Transverse colon (tissue), 4 donors: ENCODE data around the gene ELK3.

ENCODE experiments used
- POLR2A ChIP-seq: fragments of 450-650 bp; IDR thresholded peaks from one replicate; pipeline ENCODE4 v1.6.1; 2016; ENCODE audit warnings: antibody characterized with exemption, mild to moderate bottlenecking, moderate library complexity
- POLR2AphosphoS5 ChIP-seq, 3 donors: sonication (generic); formaldehyde crosslinking; IDR thresholded peaks; one replicate each; pipeline ENCODE4 v1.6.1; 2016; ENCODE audit warnings: antibody characterized with exemption in 3 of 3
- TF ChIP-seq, protein P1 (sequence below), 5 experiments: fragments of 200-600 bp in 3 of 5; fragments of 450-650 bp in 2 of 5; sonication (generic) in 3 of 5; IDR thresholded peaks; 1 replicate in 2 of 5; 2 replicates in 3 of 5; pipeline ENCODE4 v1.5.1; 2016 to 2017; ENCODE audit warnings: antibody characterized with exemption in 5 of 5, inconsistent platforms in 3 of 5, mild to moderate bottlenecking in 2 of 5, moderate library complexity in 1 of 5

DNA sequence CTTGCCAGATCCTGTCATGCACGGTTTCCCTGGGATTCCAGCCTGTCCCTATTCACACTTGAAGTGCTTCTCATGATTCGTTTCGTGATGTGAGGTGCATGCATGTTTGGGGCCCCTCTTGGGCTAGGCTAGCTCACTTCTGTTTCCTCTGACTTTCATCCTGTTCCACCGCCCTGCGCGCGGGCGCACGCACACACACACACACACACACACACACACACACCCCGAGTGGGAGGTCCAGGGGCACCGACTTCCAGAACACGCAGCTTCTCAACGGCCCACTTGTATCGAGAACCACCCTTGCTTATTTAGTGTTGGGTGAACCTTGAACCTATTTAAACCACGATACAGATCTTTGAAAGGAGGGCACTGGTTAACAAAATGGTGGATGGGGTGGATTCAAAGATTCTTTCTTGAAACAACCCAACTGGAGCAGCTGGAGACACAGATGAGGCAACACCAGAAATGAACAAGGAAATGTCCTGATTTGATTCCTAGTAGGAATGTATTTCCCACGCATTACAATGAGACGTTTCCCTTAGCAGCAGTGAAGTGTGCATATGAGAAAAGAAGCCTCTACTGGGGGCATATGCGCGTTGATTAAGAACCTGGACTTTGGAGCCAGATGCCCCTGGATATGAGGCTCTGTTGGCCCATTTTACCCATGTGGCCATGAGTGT lies 16.3 kb downstream of the ELK3 start:
- TF ChIP-seq POLR2AphosphoS5 (IDR thresholded peaks at IDR 0.05) (no peak), POLR2A (no peak)
- TF ChIP-seq, protein P1, sequence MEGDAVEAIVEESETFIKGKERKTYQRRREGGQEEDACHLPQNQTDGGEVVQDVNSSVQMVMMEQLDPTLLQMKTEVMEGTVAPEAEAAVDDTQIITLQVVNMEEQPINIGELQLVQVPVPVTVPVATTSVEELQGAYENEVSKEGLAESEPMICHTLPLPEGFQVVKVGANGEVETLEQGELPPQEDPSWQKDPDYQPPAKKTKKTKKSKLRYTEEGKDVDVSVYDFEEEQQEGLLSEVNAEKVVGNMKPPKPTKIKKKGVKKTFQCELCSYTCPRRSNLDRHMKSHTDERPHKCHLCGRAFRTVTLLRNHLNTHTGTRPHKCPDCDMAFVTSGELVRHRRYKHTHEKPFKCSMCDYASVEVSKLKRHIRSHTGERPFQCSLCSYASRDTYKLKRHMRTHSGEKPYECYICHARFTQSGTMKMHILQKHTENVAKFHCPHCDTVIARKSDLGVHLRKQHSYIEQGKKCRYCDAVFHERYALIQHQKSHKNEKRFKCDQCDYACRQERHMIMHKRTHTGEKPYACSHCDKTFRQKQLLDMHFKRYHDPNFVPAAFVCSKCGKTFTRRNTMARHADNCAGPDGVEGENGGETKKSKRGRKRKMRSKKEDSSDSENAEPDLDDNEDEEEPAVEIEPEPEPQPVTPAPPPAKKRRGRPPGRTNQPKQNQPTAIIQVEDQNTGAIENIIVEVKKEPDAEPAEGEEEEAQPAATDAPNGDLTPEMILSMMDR (IDR thresholded peaks at IDR 0.05): no peak
